GM10266 (cell line): ENCODE results near the gene OR11A1.

Experiments
- DNase-seq: peaks from one replicate; pipeline ENCODE4 v3.0.0; 2012; ENCODE audit errors: extremely low spot score
- TF ChIP-seq, protein P1 (sequence below): IDR thresholded peaks from 2 replicates; pipeline ENCODE4 v1.5.1; 2012; ENCODE audit warnings: mild to moderate bottlenecking, low read depth; ENCODE audit not compliant: control insufficient read depth, insufficient read depth; ENCODE audit errors: missing control alignments

OR11A1 gene, protein sequence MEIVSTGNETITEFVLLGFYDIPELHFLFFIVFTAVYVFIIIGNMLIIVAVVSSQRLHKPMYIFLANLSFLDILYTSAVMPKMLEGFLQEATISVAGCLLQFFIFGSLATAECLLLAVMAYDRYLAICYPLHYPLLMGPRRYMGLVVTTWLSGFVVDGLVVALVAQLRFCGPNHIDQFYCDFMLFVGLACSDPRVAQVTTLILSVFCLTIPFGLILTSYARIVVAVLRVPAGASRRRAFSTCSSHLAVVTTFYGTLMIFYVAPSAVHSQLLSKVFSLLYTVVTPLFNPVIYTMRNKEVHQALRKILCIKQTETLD

DNA sequence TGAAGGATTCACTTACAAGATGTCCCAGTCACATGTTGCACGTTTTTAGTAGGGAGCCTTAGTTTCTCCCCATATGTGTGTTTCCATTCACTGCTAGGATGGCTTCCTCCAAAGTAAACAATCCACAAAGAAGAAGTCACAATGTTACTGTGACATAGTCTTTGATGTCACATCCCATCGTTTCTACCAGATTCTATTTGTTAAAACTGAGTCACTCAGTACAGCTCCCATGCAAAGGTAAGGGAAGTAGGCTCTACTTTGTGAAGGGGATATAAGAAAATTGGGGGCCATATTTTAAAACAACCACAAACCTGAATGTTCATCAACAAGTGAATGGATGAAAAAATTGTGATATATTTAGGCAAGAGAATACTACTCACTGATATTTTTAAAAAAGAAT, at the start of gene OR11A1, which contains the start of gene OR2H1:
OR11A1 (minus strand) TSS at position 101 of the 400 bp plus-strand sequence. CDS start 29,430 bp downstream, outside the sequence.
OR2H1 (plus strand) TSS at position 185 of the 400 bp plus-strand sequence. CDS start 4,615 bp downstream, outside the sequence.
- TF ChIP-seq, protein P1, sequence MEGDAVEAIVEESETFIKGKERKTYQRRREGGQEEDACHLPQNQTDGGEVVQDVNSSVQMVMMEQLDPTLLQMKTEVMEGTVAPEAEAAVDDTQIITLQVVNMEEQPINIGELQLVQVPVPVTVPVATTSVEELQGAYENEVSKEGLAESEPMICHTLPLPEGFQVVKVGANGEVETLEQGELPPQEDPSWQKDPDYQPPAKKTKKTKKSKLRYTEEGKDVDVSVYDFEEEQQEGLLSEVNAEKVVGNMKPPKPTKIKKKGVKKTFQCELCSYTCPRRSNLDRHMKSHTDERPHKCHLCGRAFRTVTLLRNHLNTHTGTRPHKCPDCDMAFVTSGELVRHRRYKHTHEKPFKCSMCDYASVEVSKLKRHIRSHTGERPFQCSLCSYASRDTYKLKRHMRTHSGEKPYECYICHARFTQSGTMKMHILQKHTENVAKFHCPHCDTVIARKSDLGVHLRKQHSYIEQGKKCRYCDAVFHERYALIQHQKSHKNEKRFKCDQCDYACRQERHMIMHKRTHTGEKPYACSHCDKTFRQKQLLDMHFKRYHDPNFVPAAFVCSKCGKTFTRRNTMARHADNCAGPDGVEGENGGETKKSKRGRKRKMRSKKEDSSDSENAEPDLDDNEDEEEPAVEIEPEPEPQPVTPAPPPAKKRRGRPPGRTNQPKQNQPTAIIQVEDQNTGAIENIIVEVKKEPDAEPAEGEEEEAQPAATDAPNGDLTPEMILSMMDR, result no peak
- DNase-seq, result no peak

DNA sequence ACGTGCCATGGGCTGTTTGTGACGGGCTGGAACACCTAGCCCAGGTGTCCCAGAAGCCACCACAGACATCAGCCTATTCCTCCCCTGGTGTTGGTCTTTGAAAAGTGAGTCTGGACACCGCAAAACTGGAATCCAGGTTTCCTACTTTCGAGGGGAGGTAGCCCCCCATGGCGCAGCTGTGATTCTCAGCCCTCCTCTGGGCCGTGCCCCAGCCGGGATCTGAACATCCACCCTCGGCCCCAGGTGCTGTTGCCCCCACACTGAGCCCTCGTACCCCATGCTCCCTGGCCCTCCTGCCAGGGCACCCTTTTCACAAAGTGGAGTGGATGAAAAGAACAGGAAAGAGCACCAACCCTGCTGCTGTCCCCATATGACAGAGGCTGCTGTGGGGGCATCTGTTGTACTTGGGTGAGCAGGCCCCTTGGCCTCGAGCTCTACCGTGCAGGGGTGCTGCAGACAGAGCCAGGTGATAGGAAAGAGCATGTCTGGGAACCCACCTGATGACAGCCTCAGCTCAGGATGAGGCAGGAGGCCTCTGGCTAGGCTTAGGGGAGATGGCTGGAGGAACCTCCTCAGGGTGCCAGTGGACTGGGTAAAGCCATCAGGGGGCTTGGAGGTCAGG, 49.7 kb upstream of the OR11A1 start:
- DNase-seq, result no peak
- TF ChIP-seq, protein P1, result no peak

DNA sequence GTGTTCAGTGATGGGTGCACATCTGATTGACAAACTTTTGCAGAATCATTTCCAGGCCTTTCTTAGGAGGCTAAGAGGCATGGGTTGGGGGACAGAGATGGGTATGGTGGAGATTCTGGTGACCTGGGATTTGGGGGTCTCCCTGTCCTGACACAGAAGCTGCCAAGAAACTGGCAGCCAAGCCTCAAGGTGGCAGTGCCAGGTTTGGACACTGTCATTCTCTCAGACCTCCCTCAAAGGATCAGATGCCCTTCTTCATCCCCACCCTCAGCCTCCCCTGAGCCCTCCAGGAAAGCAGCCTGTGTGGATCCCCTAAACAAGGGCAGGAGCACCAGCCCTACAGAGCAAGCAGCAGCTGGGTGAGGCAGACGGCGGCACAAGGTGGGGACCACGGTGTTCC, 48.9 kb upstream of the OR11A1 start:
- TF ChIP-seq, protein P1, result no peak
- no peak for DNase-seq

DNA sequence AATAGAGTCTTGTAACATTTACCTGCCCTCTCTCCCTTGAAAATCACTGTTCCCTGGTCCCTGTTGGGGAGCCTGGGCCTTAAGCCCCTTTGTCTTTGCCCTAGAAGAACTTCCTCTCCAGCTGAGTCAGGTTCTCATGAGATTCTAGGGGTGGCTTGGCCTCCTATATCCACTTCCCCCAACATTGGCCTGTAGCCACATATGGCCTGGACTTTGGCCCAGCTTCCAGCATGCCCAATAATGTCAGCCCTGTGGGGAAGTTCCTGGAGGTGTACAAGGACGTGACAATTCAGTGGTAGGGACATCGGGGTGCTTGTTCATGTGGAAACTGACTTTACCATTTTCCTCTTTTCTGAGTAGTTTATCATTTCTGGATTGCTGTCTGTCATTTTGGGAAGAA, 48.1 kb upstream of the OR11A1 start:
- no peak for DNase-seq
- TF ChIP-seq, protein P1, result no peak

DNA sequence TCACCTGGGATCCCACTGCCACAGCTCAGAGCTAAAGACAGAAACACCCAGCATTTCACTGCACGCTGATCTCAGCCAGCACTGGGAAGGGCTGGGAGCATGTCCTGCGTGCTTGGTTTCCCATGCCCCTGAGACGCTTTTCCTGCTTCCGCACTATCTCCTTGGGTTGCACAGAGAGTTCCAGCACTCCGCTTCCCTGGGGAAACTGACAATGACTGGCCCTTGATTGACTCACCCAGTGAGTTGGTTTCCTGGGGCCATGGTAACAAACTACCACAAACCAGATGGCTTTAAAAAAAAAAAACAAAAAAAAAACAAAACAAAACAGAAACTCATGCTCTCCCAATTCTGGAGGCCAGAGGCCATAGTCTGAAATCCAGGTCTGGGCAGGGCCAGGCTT, 45.7 kb upstream of the OR11A1 start:
- TF ChIP-seq, protein P1, result no peak
- no peak for DNase-seq

DNA sequence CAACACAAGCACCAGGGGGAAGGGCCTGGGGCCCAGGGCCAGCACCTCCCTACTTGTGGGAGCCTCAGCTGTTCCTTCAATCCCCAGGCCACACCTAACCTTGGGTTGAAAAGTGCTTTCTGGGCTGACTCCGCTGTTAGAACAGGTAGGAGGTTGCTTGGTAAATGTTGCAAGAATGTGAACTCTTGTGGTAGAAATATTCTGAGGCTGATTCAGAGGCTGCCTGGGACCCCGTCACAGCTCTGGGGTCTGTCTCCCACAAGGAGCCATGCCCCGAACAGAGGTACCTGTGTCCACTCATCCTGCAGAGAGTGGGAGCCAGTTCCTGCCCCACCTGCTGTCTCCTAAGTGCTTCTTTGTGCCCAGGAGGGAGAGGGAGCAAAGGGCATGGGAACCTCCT, 45.3 kb upstream of the OR11A1 start:
- TF ChIP-seq, protein P1, result no peak
- DNase-seq, result no peak

DNA sequence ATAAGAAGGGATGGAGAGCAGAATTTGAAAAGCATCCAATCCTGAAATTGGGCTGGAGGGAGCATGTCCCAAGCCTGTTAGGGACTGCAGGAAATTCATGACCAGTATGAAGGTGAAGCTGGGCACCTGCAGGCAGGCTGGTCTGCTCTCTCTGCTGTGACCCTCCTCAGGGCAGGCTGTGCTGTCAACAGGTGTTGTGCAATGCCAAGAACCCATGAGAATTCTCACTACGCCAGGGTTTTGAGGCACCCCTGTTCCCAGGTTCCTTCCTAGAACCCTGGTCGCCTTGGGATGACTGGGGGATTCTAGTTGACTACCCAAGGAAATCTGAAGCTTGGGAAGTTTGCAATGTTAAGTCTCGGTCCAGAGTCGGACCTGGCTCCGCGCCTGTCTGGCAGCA, 44.2 kb upstream of the OR11A1 start:
- DNase-seq, result no peak
- TF ChIP-seq, protein P1, result no peak
